ENCODE results near the gene ZNF518B.

ZNF518B gene, protein sequence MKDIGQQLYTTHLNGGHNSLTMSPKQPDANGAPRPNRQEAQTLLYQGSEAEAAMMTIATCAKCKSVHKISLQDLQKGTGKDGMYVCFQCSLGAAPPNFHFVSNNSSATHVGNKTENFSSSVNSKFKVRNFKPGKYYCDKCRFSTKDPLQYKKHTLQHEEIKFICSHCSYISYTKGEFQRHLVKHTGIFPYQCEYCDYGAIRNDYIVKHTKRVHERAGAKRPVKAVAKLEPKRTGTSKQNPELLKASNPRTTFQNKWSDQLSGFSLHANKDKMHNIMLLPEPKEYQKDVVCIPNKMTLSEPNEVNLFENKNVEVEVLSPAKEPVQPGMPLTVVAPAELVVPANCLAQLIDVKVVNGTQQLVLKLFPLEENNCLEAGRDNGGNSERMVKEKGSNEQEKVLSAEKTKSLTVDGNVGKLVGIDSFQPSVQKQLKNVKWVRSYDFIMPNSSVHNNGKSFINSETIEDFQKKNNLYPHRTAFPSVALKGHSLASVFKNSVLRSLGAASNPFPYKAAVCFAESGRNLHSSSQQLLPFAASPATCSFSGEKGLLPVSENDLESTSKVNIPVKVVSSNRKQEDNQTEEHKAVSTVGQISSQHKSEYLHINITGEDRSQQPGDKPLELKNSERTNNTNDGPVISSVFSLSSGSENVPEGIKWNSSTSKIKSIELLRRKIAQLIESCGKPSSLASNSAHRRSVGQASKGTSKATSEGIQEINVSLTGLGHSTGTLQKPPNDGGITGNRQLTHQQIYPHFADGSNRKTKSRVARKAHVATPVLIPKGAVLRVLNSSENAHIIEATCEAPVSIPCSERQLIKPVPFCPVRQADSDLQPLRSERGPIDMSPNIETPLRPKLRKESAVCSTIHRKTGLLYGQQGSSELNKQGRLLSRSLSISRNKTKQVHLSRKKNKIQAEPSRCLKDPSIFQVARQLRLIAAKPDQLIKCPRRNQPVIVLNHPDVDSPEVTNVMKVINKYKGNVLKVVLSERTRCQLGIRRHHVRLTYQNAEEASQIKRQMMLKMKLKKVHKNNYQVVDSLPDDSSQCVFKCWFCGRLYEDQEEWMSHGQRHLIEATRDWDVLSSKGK

GRCh38 chr4:10457255-10457801 lies at the start of gene ZNF518B:
ZNF518B (minus strand) TSS chr4:10457426; CDS start chr4:10446328, 11,098 bp downstream.
- DNase-seq: peak; percentile 46

GRCh38 chr4:10506077-10506476 lies 48.9 kb upstream of the ZNF518B start:
- DNase-seq: no peak

DNA sequence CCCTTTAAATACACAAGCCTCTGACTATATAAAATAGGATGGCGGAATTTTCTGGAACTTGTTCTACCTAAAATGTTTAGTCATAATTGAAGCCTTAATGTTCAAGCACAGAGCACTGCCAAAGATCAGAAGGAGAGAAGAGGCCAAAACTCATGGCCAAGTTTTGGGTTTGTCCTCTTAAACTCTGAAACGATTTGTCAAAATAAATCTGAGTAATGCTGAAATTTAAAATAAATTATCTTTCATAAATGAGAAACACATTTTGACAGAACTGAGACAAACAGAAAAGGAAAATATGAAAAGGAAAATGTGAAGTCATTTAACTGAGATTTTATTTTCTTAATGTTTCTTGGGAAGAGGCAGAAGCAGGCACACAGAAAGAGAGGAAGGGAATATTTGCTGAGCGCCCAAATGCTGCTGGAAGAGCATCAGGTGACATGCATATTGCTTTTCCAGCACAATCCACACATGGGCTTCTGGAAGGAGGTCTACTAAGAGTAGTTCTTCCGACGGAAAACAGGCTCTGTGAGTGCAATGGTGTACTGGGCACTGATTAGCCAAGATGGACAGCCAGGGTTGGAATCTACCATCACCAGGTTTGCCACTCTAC lies 47.4 kb upstream of the ZNF518B start:
- DNase-seq: no peak

DNA sequence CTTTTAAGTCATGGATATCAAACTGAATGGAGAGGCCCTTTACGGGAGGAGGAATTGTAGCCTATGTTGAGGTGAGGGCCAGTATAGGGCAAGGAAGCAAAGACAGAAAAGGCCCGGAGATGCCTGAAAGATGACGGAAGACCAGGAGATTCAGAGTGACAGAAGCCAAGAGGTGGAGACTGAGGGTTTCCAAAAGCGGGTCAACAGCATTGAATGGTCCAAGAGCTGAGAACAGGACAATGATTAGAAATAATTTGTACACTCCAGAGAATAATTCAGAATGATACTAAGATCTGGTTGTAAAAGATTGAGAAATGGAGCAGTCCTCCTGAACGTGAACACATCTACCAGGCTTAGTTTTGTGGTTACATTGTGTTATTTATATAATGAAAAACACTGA lies 45.5 kb upstream of the ZNF518B start:
- DNase-seq: no peak

DNA sequence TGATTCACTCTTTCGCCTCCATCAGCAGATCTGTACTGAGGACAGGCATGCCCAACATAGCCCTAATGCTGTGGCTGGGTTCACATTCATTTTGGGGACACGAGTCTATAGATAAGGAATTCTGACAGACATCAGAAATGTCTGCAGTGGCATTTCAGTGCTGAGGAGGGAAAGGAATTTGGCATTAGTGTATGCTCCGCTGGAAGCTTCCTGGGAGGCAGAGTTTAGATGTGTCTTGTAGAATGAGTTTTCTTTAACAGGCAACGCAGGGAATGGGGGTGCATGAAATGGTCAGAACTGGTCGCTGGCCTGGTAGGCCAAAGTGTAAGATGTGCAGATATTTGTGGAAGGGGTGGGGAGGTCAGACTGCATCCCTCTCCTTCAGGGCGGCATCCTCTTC lies 43.5 kb upstream of the ZNF518B start:
- no peak for DNase-seq

DNA sequence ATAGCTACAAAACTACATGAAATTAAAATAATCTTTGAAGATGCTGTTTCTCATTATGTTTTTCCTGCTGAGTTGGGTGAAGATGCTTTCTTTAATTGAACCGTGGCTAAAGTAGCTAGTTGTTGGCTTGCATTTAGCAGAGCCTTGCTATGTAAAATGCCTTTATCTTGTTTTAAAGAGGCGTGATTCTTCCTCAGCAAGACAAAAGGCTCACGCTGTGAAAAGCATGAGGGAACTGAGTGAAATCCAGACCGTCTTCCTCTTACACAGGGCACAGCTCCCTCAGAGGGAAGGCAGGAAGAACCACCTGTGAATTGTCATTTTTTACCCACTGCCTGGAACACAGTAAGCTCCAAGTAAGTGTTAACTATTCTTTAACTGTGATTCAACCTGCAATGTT lies 39.0 kb upstream of the ZNF518B start:
- no peak for DNase-seq

DNA sequence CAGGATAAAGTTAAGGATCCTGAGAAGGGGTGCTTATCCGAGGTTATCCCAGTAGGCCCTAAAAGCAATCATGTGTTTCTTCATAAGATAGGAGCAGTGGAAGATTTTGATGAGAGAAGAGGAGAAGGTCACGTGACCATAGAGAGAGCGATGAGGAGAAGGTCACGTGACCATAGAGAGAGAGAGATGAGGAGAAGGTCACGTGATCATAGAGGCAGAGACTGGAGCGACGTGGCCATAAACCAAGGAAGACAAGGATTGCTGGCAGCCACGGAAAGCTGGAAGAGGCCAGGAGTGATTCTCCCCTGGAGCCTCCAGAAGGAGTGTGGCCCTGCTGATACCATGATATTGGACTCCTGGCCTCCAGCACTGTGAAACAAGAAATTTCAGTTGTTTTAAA lies 38.4 kb upstream of the ZNF518B start:
- no peak for DNase-seq

- no peak for DNase-seq
Observed at GRCh38 chr4:10492464-10492863, 35.2 kb upstream of the ZNF518B start.

DNA sequence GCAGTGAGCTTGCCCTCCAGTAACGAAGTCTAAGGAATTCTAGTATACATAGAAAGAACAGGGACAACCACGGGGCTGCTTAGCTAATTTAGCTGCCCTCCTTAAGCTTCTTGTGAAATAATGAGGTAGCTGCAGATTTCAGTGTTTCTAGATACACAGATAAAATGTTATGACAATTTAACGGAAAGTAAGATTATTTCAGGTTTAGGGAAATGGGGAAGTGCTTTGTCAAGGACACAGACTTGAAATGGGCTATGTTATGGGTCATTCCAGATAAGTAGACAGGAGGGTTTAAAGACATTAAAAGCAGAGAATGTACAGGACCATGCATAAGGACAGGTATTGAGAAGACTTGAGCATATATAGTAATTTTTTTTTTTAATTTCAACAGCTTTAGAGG lies 34.2 kb upstream of the ZNF518B start:
- no peak for DNase-seq

DNA sequence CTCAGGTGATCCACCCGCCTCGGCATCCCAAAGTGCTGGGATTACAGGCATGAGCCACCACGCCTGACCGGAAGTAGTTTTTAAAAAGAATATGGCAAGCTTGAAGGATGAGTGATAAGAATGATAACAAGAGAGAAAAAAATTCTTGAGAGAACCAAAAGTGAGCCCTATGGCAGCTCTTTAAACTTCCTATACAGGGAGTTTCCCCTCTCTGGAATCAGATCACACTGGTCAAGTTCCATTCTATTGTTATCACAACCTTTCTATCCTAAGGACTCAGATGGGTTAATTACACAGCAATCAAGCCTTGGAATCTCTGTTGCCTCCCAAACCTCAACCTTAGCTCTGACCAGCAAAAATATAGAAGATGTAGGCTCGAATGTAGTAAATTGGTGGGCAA lies 33.8 kb upstream of the ZNF518B start:
- DNase-seq: no peak

DNA sequence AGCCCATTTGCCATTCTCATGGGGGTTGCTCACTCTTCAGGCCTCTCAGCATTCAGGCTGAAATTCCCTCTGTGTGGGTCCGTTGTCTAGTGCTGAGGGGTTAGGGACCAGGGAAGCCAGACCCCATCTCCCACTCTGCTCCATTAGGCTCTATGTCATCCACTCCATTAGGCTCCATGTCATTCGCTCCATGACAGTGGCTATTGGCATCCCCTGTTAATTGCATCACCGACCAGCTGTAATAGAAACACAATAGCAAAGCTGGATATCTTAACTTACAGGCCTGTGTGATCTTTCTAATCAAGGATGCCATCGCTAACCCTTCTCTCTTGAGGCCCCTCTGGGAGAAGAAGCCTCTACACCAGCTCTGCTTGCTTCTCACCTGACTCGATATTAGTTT lies 25.7 kb upstream of the ZNF518B start:
- DNase-seq: no peak

DNA sequence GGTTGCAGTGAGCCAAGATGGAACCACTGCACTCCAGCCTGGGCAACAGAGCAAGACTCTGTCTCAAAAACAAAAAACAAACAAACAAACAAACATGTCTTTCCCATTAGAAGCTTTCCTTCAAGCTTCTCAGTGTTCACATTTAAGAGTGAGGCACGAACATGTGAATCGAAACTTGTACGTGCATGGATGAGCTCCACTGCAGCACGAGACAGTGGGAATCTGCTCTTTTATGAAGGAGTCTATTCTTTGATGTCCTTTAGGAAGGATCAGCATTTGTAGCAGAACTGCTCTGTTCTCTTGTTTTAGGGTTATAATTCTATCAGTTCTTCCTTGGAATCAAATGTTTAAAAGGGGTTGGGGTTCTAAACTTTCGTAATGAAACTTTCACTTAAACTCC lies 23.4 kb upstream of the ZNF518B start:
- DNase-seq: no peak

DNA sequence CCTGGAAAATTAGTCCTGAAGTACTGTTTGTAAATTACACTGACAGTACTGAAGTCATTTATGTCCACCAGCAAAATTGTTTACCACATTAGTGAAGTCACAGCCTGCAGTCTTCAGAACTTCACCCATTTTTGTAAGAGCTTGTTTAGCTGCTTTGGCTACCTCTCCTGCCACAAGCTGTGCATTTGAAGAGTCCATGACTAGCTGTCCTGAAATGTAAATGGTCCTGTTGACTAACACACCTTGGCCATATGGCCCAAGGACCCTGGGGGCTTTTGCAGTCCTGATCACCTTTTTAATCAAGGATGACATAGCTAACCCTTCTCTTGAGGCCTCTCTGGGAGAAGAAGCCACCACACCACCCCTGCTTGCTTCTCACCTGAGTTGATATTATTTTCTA lies 21.4 kb upstream of the ZNF518B start:
- no peak for DNase-seq

DNA sequence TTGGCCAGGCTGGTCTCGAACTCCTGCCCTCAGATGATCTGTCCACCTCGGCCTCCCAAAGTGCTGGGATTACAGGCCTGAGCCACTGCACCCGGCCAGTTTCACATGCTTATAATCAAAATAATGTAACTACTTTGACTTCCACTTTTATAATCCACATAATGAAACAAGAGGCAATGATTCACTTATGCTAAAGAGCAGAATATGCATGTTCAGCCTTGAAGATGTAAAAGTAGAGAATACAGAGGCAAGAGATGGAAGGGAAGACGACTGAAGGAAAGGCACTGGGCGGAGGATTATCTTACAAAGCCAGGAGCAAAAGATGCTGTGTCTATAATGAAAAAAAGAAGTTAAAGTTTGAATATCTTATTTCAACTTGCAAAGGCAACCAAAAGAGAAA lies 13.3 kb upstream of the ZNF518B start:
- no peak for DNase-seq

GRCh38 chr4:10466161-10466560 lies 8.9 kb upstream of the ZNF518B start:
- DNase-seq: no peak

- no peak for DNase-seq
Observed at GRCh38 chr4:10462876-10463275, 5.7 kb upstream of the ZNF518B start.

GRCh38 chr4:10461850-10462400 lies 4.7 kb upstream of the ZNF518B start:
- no peak for DNase-seq

- peak; percentile 16 for DNase-seq
Observed at GRCh38 chr4:10461091-10461849, 4.0 kb upstream of the ZNF518B start.

GRCh38 chr4:10460313-10461047 lies 3.3 kb upstream of the ZNF518B start:
- no peak for DNase-seq

GRCh38 chr4:10459305-10459704 lies 2.1 kb upstream of the ZNF518B start:
- no peak for DNase-seq

GRCh38 chr4:10458177-10458576 lies 951 bp upstream of the ZNF518B start:
- no peak for DNase-seq
